Right atrium auricular region (tissue), 2 donors: ENCODE measurements around the gene EDN3. TPM values are rescaled to one million over a fixed set of nuclear protein-coding genes. Genes with fewer than 3 reads are reported as not detected.

Experiments
- DNase-seq: peaks from one replicate; pipeline ENCODE4 v3.0.0-alpha.2; 2019; ENCODE audit warnings: low spot score
- H3K27ac ChIP-seq, 2 donors: fragments of 200-600 bp; sonication (generic); 1 replicate in 1 of 2; 2 replicates in 1 of 2; pipeline ENCODE4 v1.5.1; 2016 to 2019
- H3K27me3 ChIP-seq, 2 donors: fragments of 200-600 bp; sonication (generic); one replicate each; pipeline versions ENCODE4 v1.5.1 to v1.6.0; 2017 to 2019
- H3K36me3 ChIP-seq: fragments of 200-600 bp; sonication (generic); one replicate; pipeline ENCODE4 v1.5.1; 2016
- H3K4me1 ChIP-seq, 2 donors: fragments of 200-600 bp; sonication (generic); one replicate each; pipeline versions ENCODE4 v1.5.1 to v1.6.0; 2017 to 2019
- H3K4me3 ChIP-seq, 2 donors: fragments of 200-600 bp; sonication (generic); 1 replicate in 1 of 2; 2 replicates in 1 of 2; pipeline ENCODE4 v1.5.1; 2017 to 2019; ENCODE audit warnings: mild to moderate bottlenecking in 1 of 2, moderate library complexity in 1 of 2
- H3K9me3 ChIP-seq, 2 donors: fragments of 200-600 bp; sonication (generic); one replicate each; pipeline ENCODE4 v1.5.1; 2019
- total RNA-seq, 2 donors: library from RNA; depleted of rRNA; stranded (reverse); fragments of >200 nt; gene quantifications; one replicate each; pipeline ENCODE4 v1.1.0, GENCODE V29; 2016
- TF ChIP-seq, protein P1 (sequence below), 2 donors: fragments of 200-600 bp; sonication (generic); IDR thresholded peaks; one replicate each; pipeline ENCODE4 v1.5.1; 2019; ENCODE audit warnings: antibody characterized with exemption in 2 of 2

The EDN3 gene
- total RNA-seq, 2 donors from 2014 or later: not detected

DNA sequence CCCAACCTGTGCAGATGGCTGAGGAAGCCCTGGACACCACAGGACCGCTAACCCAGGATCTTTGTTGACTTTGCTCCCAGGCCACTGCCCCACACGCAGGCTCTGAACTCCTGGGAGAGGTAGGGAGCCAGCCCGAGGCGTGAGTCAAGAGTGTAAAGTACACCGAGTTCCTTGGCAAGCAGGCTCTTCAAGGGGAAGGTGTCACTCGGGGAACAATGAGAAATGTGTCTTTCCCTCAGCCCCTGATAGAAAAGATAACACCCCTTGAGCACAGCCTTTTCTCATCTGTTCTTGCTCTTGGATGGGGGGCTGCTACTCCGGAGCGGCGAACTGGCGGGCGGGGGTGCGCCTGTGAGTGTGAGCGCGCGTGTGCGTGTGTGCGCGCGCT, 472 bp upstream of the EDN3 start:
- peaks cover 0 to 8% of the 10 kb centered on the region in 2 donors for H3K4me1 ChIP-seq
- no peaks in the 10 kb centered on the region for H3K9me3 ChIP-seq
- DNase-seq: no peak
- H3K27me3 ChIP-seq: peaks cover 0 to 9% of the 10 kb centered on the region in 2 donors
- TF ChIP-seq, protein P1, sequence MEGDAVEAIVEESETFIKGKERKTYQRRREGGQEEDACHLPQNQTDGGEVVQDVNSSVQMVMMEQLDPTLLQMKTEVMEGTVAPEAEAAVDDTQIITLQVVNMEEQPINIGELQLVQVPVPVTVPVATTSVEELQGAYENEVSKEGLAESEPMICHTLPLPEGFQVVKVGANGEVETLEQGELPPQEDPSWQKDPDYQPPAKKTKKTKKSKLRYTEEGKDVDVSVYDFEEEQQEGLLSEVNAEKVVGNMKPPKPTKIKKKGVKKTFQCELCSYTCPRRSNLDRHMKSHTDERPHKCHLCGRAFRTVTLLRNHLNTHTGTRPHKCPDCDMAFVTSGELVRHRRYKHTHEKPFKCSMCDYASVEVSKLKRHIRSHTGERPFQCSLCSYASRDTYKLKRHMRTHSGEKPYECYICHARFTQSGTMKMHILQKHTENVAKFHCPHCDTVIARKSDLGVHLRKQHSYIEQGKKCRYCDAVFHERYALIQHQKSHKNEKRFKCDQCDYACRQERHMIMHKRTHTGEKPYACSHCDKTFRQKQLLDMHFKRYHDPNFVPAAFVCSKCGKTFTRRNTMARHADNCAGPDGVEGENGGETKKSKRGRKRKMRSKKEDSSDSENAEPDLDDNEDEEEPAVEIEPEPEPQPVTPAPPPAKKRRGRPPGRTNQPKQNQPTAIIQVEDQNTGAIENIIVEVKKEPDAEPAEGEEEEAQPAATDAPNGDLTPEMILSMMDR (IDR thresholded peaks at IDR 0.05): no peak
- no peaks in the 10 kb centered on the region for H3K36me3 ChIP-seq
- no peak overlapping the region for H3K27ac ChIP-seq
- H3K4me3 ChIP-seq: no peak overlapping the region

DNA sequence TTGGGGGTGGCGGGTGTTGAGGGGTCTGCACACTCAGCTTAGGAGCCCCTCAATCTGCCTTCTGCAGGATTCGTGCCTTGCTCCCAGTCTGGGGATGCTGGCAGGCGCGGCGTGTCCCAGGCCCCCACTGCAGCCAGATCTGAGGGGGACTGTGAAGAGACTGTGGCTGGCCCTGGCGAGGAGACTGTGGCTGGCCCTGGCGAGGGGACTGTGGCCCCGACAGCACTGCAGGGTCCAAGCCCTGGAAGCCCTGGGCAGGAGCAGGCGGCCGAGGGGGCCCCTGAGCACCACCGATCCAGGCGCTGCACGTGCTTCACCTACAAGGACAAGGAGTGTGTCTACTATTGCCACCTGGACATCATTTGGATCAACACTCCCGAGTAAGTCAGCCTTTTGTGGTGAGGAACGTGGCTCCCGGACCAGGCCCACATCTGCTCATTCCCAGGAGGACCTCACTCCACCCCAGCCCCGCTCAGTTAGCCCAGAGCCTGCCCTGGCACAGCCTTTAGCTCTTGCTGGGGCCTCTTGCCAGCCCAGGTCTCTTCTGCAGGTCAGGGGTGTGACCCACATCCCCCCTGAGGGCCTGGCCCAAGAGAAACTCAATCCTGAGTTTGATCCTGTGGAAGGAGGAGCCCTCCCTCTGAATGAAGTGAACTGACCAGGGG, 1.1 kb downstream of the EDN3 start:
- Histone ChIP-seq H3K4me3 (no peak overlapping the region), H3K4me1 (peaks cover 0 to 8% of the 10 kb centered on the region in 2 donors), H3K27me3 (peaks cover 0 to 9% of the 10 kb centered on the region in 2 donors), H3K27ac (no peak overlapping the region), H3K9me3 (no peaks in the 10 kb centered on the region), H3K36me3 (no peaks in the 10 kb centered on the region)
- no peak for DNase-seq
- TF ChIP-seq, protein P1 (IDR thresholded peaks at IDR 0.05): no peak

DNA sequence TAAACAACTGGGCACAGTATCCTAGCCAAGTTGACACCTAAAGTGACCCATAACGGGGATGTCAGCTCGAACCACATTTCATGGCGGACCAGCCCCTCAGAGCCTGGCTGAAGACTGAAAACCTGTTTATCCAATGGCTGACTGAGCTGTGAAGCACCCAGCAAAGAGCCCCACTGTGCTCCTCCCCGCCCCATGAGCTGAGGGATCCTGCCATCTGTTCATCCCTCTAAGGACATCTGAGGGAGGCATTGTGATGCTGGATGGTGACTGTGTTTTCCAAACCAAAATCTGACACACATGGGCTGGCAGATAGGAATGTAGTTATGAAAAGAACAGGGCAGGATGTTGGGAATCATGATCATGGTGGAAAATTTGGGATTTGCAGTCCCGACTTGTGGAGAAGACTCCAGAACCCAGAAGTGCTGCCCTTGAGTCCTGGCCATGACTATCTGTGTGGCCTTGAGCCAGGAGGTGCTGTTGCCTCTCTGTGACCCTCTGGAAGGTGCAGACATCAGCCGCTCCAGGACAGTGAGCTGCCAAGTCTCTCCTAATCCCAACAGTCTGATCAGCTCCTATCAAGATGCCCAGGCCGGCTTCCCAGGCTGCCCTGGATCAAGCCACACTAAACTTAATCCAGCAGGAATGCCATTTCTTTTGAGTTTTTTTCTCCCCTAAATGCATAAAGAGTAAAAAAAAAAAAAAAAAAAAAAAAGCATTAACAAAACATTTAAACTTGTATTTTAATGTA, 5.7 kb downstream of the EDN3 start:
- no peak for DNase-seq
- Histone ChIP-seq H3K27ac (no peak overlapping the region), H3K4me3 (no peak overlapping the region), H3K36me3 (no peaks in the 10 kb centered on the region), H3K9me3 (no peaks in the 10 kb centered on the region), H3K4me1 (no peaks in the 10 kb centered on the region), H3K27me3 (no peaks in the 10 kb centered on the region)
- TF ChIP-seq, protein P1 (IDR thresholded peaks at IDR 0.05): no peak

DNA sequence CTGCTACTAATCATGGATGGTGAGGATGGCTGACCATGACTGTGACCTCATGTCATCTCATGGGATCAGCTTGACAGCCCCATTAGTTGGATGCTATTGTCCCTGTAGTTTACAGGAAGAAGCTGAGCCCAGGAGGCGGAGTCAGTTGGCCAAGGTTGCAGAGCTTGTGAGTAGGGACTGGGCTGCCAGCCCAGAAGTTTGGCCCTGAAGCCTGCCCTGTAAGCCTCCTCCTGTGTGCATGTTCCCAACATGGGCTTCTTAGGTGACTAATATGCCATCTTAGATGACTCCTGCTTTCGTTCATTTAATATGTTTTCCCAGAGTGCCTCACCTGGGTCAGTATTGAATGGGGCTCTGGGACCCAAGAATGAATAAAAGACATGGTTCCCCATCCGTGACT, 6.9 kb downstream of the EDN3 start:
- DNase-seq: no peak
- H3K27me3 ChIP-seq: no peaks in the 10 kb centered on the region
- H3K27ac ChIP-seq: no peak overlapping the region
- TF ChIP-seq, protein P1 (IDR thresholded peaks at IDR 0.05): no peak
- no peaks in the 10 kb centered on the region for H3K36me3 ChIP-seq
- no peak overlapping the region for H3K4me3 ChIP-seq
- no peaks in the 10 kb centered on the region for H3K4me1 ChIP-seq
- no peaks in the 10 kb centered on the region for H3K9me3 ChIP-seq

DNA sequence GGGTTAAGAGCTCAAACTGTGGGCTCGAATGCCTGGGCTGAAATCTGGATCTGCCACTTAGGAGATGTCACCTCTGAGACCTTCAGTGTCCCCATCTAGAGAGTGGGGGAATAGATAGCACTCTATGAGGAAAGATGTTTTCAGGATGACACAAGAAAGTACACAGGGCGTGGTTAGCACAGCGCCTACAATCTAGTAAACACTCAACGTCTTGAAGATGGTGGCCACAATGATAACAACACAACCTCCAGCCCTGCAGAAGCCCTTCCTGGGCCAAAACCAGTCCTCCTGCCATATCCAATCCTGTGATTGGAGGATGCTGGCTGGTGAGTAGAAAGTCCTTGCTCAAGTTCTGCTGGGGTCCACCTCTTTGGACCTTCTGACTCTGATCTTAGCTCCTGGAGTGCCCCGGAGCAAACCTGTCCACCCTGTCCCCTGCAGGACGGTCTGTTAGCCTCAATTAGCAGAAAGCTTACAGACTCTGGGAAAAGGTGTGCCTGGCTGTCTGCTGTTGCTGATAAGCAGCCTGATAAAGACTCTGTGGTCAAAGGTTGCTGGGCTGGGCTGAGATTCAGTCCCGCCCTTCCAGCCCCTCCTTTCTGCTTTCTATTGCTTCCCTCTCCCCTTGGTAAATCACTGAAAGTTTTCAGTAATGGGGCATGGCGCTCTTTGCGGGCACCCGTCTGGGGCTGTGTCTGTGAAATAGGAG, 8.2 kb downstream of the EDN3 start:
- Histone ChIP-seq H3K27ac (no peak overlapping the region), H3K4me1 (no peaks in the 10 kb centered on the region), H3K36me3 (no peaks in the 10 kb centered on the region), H3K9me3 (no peaks in the 10 kb centered on the region), H3K27me3 (no peaks in the 10 kb centered on the region), H3K4me3 (no peak overlapping the region)
- DNase-seq: no peak
- TF ChIP-seq, protein P1 (IDR thresholded peaks at IDR 0.05): no peak
